ENCODE data around the gene EIF2AK2. TPM values are rescaled to one million over a fixed set of nuclear protein-coding genes. Genes with fewer than 3 reads are reported as not detected.
A peak's percentile ranks its signal among the peaks of the same experiment; 100 is the strongest.

The EIF2AK2 gene
- total RNA-seq, 1 donor: 42.3 TPM

GRCh38 chr2:37080689-37081088 is 76.1 kb downstream of the EIF2AK2 start:
- no peak overlapping the region for H3K4me3 ChIP-seq (ENCODE audit: insufficient read depth, low read length)
- H3K79me2 ChIP-seq (ENCODE audit: insufficient read depth, low read length): peaks cover 60% of the 10 kb centered on the region
- no peak for DNase-seq (ENCODE audit: insufficient read length, low spot score, missing footprints)
- no peak overlapping the region for H3K4me2 ChIP-seq (ENCODE audit: insufficient read depth, low read length)
- no peak overlapping the region for H3K27ac ChIP-seq (ENCODE audit: low read depth, low read length)
- no peak overlapping the region for H2AFZ ChIP-seq (ENCODE audit: low read length)
- TF ChIP-seq CTCF (IDR thresholded peaks at IDR 0.05; ENCODE audit: extremely low read depth, low read depth, low read length): no peak
- H3K27me3 ChIP-seq (ENCODE audit: insufficient read depth, low read length): no peaks in the 10 kb centered on the region
- H3K9me3 ChIP-seq (ENCODE audit: low read depth, low read length): no peaks in the 10 kb centered on the region
- peaks cover 41% of the 10 kb centered on the region for H3K36me3 ChIP-seq (ENCODE audit: insufficient read depth, low read length)
- H3K4me1 ChIP-seq (ENCODE audit: insufficient read depth, low read length): peaks cover 15% of the 10 kb centered on the region
- no peaks in the 10 kb centered on the region for H4K20me1 ChIP-seq (ENCODE audit: insufficient read depth, low read length)

DNA sequence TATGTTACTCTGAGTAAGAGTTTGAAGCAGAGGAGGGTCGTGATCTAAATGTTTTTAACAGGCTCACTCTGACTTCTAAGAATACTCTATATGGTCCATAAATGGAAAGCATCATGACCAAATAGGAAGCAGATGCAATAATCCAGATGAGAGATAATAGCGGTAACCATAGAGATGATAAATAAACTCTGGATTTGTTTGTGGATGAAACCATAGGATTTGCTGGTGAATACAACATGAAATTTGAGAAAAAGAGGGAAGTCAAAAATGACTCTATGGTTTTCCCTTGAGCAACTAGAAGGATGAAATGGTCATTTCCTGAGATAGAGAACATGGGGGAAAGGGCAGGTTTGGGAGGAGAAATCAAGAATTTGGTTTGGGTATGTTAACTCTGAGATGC is 76.5 kb downstream of the EIF2AK2 start:
- no peak for TF ChIP-seq CTCF (IDR thresholded peaks at IDR 0.05; ENCODE audit: extremely low read depth, low read depth, low read length)
- peaks cover 45% of the 10 kb centered on the region for H3K36me3 ChIP-seq (ENCODE audit: insufficient read depth, low read length)
- peak; percentile 68 for DNase-seq (ENCODE audit: insufficient read length, low spot score, missing footprints)
- H3K27me3 ChIP-seq (ENCODE audit: insufficient read depth, low read length): no peaks in the 10 kb centered on the region
- H3K27ac ChIP-seq (ENCODE audit: low read depth, low read length): no peak overlapping the region
- H3K9me3 ChIP-seq (ENCODE audit: low read depth, low read length): no peaks in the 10 kb centered on the region
- H4K20me1 ChIP-seq (ENCODE audit: insufficient read depth, low read length): no peaks in the 10 kb centered on the region
- peaks cover 11% of the 10 kb centered on the region for H3K4me1 ChIP-seq (ENCODE audit: insufficient read depth, low read length)
- peaks cover 60% of the 10 kb centered on the region for H3K79me2 ChIP-seq (ENCODE audit: insufficient read depth, low read length)
- no peak overlapping the region for H2AFZ ChIP-seq (ENCODE audit: low read length)
- H3K4me3 ChIP-seq (ENCODE audit: insufficient read depth, low read length): no peak overlapping the region
- no peak overlapping the region for H3K4me2 ChIP-seq (ENCODE audit: insufficient read depth, low read length)

GRCh38 chr2:37070931-37071330 is 85.8 kb downstream of the EIF2AK2 start:
- H3K27ac ChIP-seq (ENCODE audit: low read depth, low read length): no peak overlapping the region

DNA sequence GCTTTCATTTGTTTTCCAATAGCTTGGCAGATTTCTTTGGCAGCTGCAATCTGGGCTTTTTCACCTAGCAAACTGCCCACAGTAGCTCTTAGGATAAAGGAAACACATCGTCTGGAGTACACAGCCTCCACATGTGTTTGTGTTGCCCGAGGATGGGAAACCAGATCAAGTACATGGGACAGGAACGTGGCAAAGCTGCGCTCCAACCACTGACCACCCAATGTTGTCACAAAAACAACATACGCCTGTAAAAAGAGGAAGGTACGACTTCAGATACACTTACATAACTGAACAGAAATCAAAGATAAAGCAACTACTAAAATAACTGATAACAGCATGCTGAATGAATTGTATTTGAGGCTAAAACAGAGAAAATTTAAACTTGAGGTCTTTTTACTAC is 88.1 kb downstream of the EIF2AK2 start:
- Histone ChIP-seq H3K36me3 (ENCODE audit: insufficient read depth, low read length) (peaks cover 40% of the 10 kb centered on the region), H3K4me3 (ENCODE audit: insufficient read depth, low read length) (no peak overlapping the region), H3K4me1 (ENCODE audit: insufficient read depth, low read length) (no peaks in the 10 kb centered on the region), H3K27me3 (ENCODE audit: insufficient read depth, low read length) (no peaks in the 10 kb centered on the region), H2AFZ (ENCODE audit: low read length) (no peak overlapping the region), H3K79me2 (ENCODE audit: insufficient read depth, low read length) (peaks cover 3% of the 10 kb centered on the region), H3K27ac (ENCODE audit: low read depth, low read length) (no peak overlapping the region), H3K4me2 (ENCODE audit: insufficient read depth, low read length) (no peak overlapping the region), H4K20me1 (ENCODE audit: insufficient read depth, low read length) (no peaks in the 10 kb centered on the region), H3K9me3 (ENCODE audit: low read depth, low read length) (no peaks in the 10 kb centered on the region)
- no peak for DNase-seq (ENCODE audit: insufficient read length, low spot score, missing footprints)
- TF ChIP-seq CTCF (IDR thresholded peaks at IDR 0.05; ENCODE audit: extremely low read depth, low read depth, low read length): no peak

More at GRCh38 chr2:37070931-37071330, 85.8 kb downstream of the EIF2AK2 start:
- TF ChIP-seq CTCF (IDR thresholded peaks at IDR 0.05; ENCODE audit: extremely low read depth, low read depth, low read length): no peak
- DNase-seq (ENCODE audit: insufficient read length, low spot score, missing footprints): no peak
- Histone ChIP-seq H3K4me3 (ENCODE audit: insufficient read depth, low read length) (no peak overlapping the region), H3K4me1 (ENCODE audit: insufficient read depth, low read length) (no peaks in the 10 kb centered on the region), H3K9me3 (ENCODE audit: low read depth, low read length) (no peaks in the 10 kb centered on the region), H3K79me2 (ENCODE audit: insufficient read depth, low read length) (peaks cover 8% of the 10 kb centered on the region), H3K27me3 (ENCODE audit: insufficient read depth, low read length) (no peaks in the 10 kb centered on the region), H3K36me3 (ENCODE audit: insufficient read depth, low read length) (peaks cover 41% of the 10 kb centered on the region), H3K4me2 (ENCODE audit: insufficient read depth, low read length) (no peak overlapping the region), H2AFZ (ENCODE audit: low read length) (no peak overlapping the region), H4K20me1 (ENCODE audit: insufficient read depth, low read length) (no peaks in the 10 kb centered on the region)

Measured in osteoblast (primary cell).